ENCODE measurements around the gene KSR2. TPM values are rescaled to one million over a fixed set of nuclear protein-coding genes. Genes with fewer than 3 reads are reported as not detected.

KSR2 gene
- total RNA-seq, 2 donors from 2014 or later = 1.1 to 2.0 TPM

- Histone ChIP-seq H3K4me1 (ENCODE audit: control insufficient read depth, insufficient read depth, low read length) (no peaks in the 10 kb centered on the region), H3K4me3 (ENCODE audit: low read length) (no peak overlapping the region), H3K27me3 (ENCODE audit: control insufficient read depth, insufficient read depth, low read length, poor library complexity, severe bottlenecking) (no peaks in the 10 kb centered on the region), H3K9ac (ENCODE audit: extremely low read depth, low read length, poor library complexity, severe bottlenecking) (no peak overlapping the region), H3K9me3 (ENCODE audit: control insufficient read depth, low read length) (peaks cover 15% of the 10 kb centered on the region), H3K27ac (ENCODE audit: low read depth, low read length) (no peak overlapping the region), H3K36me3 (ENCODE audit: control insufficient read depth, insufficient read depth, low read length) (no peaks in the 10 kb centered on the region)
- Mint-ChIP-seq H3K4me3 (no peak overlapping the region), H3K4me1 (no peaks in the 10 kb centered on the region), H3K27me3 (ENCODE audit: insufficient read depth) (no peaks in the 10 kb centered on the region), H3K27ac (no peak overlapping the region), H3K36me3 (ENCODE audit: low read depth) (no peaks in the 10 kb centered on the region), H3K9me3 (peaks cover 22% of the 10 kb centered on the region)
- peak; percentile 58 for DNase-seq
- TF ChIP-seq CTCF (conservative IDR thresholded peaks at IDR 0.05) = no peak
Measured at GRCh38 chr12:117547209-117547608, 421.6 kb downstream of the KSR2 start.

GRCh38 chr12:117545216-117545615 lies 423.6 kb downstream of the KSR2 start:
- Mint-ChIP-seq H3K4me1 (no peaks in the 10 kb centered on the region), H3K36me3 (ENCODE audit: low read depth) (no peaks in the 10 kb centered on the region), H3K27me3 (ENCODE audit: insufficient read depth) (no peaks in the 10 kb centered on the region), H3K27ac (no peak overlapping the region), H3K9me3 (peaks cover 35% of the 10 kb centered on the region), H3K4me3 (no peak overlapping the region)
- H3K9me3 ChIP-seq (ENCODE audit: control insufficient read depth, low read length) = peaks cover 28% of the 10 kb centered on the region
- H3K4me1 ChIP-seq (ENCODE audit: control insufficient read depth, insufficient read depth, low read length) = no peaks in the 10 kb centered on the region
- no peak overlapping the region for H3K9ac ChIP-seq (ENCODE audit: extremely low read depth, low read length, poor library complexity, severe bottlenecking)
- no peaks in the 10 kb centered on the region for H3K36me3 ChIP-seq (ENCODE audit: control insufficient read depth, insufficient read depth, low read length)
- H3K27ac ChIP-seq (ENCODE audit: low read depth, low read length) = no peak overlapping the region
- DNase-seq = no peak
- no peaks in the 10 kb centered on the region for H3K27me3 ChIP-seq (ENCODE audit: control insufficient read depth, insufficient read depth, low read length, poor library complexity, severe bottlenecking)
- no peak overlapping the region for H3K4me3 ChIP-seq (ENCODE audit: low read length)
- WGBS, 2 experiments (ENCODE audit: insufficient coverage in 1 of 2, insufficient read length in 1 of 2) = 83 to 89% methylated on average over 2 to 3 of the region's 3 CpGs
- TF ChIP-seq CTCF (conservative IDR thresholded peaks at IDR 0.05) = no peak

- H3K4me3 Mint-ChIP-seq = no peak overlapping the region
- no peaks in the 10 kb centered on the region for H3K4me1 Mint-ChIP-seq
- H3K9ac ChIP-seq (ENCODE audit: extremely low read depth, low read length, poor library complexity, severe bottlenecking) = no peak overlapping the region
- no peak overlapping the region for H3K27ac Mint-ChIP-seq
- DNase-seq = peak; percentile 86
- no peaks in the 10 kb centered on the region for H3K4me1 ChIP-seq (ENCODE audit: control insufficient read depth, insufficient read depth, low read length)
- WGBS, 2 experiments (ENCODE audit: insufficient coverage in 1 of 2, insufficient read length in 1 of 2) = 63 to 64% methylated on average over 4 to 5 of the region's 5 CpGs
- H3K27me3 Mint-ChIP-seq (ENCODE audit: insufficient read depth) = no peaks in the 10 kb centered on the region
- peaks cover 29% of the 10 kb centered on the region for H3K9me3 Mint-ChIP-seq
- H3K4me3 ChIP-seq (ENCODE audit: low read length) = no peak overlapping the region
- H3K36me3 Mint-ChIP-seq (ENCODE audit: low read depth) = no peaks in the 10 kb centered on the region
- no peak overlapping the region for H3K27ac ChIP-seq (ENCODE audit: low read depth, low read length)
- H3K27me3 ChIP-seq (ENCODE audit: control insufficient read depth, insufficient read depth, low read length, poor library complexity, severe bottlenecking) = no peaks in the 10 kb centered on the region
- no peaks in the 10 kb centered on the region for H3K36me3 ChIP-seq (ENCODE audit: control insufficient read depth, insufficient read depth, low read length)
- peaks cover 20% of the 10 kb centered on the region for H3K9me3 ChIP-seq (ENCODE audit: control insufficient read depth, low read length)
- TF ChIP-seq CTCF (conservative IDR thresholded peaks at IDR 0.05) = no peak
Measured at GRCh38 chr12:117540011-117540410, 428.8 kb downstream of the KSR2 start.

Data from endodermal cell (in vitro differentiated cells).